NCI-H1694 (cell line): ENCODE data around the gene MAP4K4.
A peak's percentile ranks its signal among the peaks of the same experiment; 100 is the strongest.

Experiments
- DNase-seq: peaks from one replicate; lab custom pipeline; 2025; lab: John Stamatoyannopoulos, UW

MAP4K4 gene

DNA sequence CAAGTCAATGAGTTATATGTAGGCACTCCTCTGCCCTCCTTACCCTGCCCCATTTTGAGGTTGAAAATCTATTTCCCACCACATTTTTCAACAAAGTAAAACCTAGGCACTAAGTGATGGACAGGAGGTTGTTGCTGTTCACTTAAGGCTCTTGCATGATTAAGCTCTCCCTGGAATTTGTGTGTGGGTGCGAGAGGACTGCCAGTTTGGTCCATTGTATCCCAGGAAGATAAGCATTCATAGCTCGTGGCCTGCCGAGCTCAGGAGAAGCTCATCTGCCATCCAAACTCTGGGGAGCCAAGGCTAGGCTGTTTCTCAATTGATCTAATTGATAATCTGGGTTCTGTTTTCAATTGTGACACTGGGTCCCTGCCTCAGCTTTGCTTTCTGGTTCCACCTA is 4.7 kb upstream of the MAP4K4 start:
- DNase-seq = no peak

DNA sequence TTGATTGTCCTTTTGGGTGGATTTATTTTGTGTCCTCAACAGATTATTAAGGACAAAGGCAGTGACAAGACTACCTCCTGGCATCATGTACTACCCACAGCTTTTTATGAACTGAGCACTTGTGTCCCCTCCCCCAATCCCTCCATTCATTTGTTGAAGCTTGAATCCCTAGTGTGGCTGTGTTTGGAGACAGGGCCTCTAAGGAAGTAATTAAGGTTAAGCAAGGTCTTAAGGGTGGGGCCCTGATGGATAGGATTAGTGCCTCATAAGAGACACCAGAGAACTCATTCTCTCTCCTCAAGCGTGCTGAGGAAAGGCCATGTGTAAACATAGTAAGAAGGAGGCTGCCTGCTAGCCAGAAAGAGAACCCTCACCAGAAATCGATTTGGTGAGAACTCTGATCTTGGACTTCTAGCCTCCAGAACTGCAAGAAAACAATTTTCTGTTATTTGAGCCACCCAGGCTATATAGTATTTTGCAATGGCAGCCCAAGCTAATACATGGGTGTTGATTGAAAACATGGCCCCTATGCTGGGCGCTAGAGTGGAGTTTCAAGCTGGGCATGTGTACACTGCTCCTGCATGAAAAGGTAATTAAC is 3.4 kb upstream of the MAP4K4 start:
- no peak for DNase-seq

DNA sequence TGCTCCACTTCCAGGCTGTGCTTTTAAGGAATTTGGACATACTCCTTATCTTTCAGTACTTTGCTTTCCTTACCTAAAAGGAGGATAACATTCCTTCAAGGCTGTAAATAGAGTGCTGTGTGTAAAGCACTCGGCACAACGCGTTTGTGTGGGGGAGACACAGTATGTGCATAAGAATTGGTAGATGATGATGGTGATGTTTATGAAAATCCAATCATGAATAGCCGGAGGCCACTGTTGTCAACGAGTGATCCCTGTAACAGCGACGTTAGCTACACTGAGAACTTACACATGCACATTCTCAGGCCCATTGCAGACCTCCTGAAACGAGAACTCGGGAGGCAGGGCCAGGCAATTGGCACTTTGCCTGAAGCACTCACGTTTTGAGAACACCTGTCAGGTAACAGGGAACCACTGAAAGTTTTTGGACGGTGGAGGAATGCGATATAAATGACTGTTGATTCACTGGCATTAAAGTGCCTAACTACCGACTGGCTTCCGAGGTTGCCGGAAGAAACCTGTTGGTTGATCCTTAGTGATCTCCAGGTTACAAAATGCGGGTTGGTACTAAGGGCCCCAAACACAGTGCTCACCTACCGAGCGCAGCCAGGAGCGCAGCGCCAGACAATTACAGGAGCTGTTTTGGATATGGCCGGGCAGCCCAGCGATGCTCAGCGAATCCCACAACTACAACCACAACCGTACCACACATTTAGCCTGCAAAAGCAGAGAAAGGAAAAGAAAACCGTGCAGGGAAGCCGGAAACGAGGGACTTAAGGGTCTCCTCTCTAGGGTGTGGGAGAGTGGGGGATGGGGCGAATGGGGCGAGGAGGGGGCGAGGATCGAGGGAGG is 1.0 kb upstream of the MAP4K4 start:
- DNase-seq = no peak

DNA sequence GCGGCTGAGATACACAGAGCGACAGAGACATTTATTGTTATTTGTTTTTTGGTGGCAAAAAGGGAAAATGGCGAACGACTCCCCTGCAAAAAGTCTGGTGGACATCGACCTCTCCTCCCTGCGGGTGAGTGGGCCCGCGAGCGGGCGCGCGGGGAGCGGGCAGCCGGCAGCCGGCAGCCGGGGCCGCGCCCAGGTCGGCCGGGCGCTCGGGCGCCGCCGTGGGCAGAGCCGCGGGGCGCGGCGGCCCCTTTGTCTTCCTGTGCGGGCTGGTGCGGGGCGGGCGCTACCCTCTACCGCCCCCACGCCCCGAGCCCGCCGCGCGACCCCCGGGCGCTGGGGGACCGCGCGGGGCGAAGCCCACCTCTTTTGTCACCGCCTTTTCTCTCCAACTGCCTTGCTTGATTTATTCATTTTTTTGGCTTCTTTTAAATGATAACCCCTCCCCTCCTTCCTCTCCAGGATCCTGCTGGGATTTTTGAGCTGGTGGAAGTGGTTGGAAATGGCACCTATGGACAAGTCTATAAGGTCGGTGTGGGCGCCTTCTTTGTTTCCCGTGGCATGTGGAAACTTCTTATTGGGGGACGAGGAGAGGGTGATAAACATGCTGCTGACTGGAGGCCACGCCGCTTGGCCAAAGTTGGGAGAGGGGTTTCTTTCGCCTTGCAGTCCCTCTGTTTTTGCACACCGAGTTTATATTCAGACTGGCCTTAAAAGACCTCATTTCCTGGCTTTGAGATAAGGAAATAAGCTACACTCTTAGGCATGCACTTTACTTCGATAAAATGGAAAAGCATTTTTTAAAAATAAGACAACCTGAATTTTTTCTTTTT is 722 bp downstream of the MAP4K4 start:
- DNase-seq = peak; percentile 29

DNA sequence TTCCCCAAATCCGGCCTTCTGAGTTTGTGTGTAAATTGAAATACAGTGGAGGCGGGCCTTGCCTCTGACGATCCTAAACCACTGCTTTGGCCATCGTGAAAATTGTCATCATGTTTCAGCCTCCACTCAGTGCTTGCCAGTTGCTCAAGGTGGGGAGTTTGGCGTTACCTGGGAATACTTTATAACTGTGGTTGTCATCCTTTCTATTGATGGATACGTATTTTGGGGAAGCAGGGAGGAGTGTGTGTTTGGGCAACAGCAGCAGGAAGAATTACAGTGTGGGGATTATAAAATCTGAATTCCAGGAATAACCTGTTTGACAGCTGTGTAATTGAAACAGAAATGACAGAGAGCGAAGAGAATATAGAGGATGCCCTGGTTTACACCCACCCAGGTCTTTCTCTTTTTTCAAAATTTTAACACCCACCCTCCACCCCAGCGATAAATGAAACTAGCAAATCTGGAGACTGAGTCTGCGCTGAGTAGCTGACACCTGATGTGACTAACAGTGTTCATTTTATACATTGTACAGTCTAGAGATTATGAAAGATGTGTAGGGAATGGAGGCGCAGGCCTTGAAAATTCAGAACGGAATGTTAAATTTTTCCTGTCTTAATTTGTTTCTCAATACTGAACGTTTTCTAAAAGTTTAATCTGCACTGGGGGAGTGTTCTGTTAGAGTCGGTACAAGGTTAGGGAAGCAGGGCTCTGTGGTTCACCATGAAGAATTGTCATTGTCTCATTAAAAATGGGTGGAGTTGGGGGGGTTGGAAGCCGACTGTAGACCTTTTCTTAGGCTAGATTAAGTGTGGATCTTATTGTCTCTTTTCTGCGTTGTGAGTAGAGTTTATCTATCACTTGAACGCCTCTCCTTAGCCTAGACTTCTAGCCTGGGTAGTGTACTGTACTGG is 1.6 kb downstream of the MAP4K4 start:
- DNase-seq = no peak

DNA sequence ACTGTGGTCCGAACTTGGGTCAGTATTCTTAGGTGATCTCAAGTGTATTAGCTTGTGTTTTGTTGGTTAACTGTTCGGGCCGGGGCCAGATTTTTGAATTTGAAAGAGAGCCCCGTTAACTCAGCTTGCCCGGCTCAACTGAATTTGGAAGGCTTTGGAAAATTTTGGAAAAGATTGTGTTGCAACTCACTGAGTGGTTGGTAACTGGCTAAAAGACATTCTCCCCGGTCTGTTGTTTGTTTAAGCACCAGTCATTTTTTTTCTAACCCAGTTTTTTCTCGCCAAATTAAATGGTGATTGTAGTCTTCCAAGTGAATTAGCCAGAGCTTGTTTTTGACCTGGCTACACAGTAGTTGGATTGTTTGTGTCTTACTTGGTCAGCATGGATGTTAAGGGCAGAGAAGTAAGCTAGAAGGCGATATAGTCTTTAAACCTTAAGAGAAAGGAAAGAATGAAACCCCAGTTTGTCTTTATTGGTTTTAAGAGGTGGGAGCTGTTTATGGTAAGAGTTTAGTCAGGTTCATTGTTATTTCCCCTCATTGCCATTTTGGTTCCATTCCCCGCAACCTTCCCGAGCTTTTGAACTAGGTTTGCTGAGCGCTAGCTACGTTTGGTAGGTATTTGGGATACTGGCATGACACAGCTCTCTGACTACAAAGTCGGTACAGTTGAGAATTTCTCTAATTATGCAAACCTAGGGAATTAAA is 2.4 kb downstream of the MAP4K4 start:
- no peak for DNase-seq

DNA sequence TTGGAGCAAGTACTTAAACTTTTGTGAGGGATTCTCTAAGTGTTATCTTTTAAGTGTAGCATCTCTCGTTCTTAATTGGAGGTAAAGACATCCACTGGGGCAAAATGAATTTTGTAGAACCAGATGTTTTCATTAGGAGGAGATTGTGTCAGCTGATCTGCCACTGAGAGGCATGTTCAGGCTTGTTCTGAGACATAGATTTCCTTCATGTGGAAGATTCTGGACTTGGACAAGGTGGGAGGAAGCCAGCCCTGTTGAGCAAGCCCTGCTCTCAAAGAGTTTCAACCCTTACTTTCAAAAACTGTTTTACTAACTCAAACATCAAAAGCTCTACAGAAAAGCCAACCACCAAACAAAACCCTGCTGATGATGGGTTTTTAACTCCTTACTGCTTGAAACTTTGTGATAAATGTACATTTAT is 6.5 kb downstream of the MAP4K4 start:
- DNase-seq = no peak

DNA sequence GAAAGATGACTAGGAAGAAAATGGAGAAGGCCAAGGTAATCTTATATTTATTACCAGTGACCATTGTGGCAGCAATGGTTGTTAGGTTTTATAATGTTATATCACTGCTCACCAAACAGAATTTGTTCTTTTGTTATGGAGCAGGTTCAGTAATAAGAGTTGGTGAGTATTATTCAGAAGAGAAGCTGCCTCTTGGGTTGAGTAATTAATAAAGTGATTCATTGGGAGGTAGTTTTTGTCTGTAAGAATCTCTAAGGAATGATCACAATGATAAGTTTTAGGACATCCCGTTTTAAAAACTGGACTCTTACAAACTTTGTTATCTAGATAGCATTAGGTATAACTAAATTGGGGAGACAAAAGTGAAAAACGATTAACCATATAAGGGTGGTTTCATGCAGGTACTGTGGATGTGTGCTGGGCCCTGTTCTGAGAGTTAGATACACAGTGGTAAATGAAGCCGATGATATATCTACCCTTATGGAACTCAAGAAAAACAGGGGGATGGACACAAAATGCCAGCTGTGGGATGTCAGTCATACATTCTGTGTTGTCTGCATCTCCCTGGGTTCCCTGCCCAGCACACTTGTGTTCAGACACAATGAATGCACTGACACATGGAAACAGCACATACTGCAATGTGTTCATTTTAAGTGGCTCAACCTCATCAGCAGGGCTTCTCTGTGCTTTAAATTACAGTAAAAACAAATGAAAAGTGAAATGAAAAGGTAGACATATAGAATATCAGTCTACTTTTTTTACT is 7.5 kb downstream of the MAP4K4 start:
- DNase-seq = no peak

DNA sequence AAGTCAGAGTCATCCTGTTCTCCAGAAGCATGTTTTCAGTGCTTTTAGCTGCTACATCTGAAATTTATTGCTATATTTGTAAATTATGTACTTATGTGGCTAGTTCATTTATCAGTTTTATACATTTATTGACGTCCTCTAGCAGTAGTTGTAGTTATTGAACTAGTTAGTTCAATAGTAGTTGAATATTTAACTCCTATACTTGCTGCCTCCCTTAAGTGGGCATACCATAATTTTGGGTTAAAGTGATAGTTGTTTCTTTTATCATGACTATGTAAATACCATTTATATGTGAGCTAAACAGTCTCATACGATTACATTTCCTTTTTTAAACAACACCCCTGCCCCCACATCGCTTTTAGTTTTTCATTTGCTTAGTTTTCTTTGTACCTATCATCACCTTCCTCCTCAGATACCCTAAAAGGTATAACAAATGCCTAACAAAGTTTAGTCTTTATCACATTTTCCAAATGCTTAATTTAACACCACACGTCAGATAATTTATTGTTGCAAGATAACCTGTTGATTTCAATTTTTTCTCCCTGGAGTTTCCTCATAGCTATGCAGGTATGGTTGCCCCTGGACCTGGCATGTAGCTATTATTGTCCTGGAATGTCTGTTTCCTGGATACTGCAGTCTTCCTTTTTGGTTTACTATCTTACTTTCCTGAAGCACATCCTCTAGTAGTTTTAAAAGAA is 8.8 kb downstream of the MAP4K4 start:
- no peak for DNase-seq

DNA sequence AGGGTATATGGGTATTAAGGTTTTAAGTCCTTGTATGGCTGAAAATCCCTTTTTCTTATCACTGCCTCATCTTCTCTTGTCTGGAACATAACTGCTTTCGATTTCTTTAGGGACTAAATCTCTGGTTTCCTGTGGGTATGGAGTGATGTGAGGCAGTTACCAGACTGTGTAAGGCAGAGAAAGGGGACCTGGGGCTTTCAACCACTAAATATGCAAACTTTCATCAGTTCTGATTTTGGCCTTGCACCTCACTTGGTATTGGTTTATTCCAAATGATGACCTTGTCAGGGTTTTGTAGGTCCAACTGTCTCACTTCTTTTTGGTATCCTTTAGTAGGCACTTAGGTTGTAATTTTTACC is 9.3 kb downstream of the MAP4K4 start:
- DNase-seq = no peak

DNA sequence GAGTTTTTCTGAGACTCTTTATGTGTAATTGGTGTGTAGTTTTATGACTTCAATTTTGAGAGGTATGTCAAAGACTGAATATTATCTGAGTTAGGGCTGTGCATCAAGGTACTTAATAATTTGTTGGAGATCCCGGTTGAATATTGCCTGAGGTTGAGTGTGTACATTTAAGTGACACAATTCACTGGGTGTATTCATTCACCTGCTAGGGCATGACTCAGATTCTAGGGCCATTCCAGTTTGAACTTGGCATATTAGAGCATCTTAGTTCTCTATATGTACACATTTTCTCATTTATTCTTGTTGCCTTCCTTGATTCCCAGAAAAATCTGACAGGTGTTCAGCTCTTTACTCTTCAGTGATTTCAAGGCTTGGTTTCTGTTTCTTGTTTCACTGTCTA is 12.5 kb downstream of the MAP4K4 start:
- no peak for DNase-seq

DNA sequence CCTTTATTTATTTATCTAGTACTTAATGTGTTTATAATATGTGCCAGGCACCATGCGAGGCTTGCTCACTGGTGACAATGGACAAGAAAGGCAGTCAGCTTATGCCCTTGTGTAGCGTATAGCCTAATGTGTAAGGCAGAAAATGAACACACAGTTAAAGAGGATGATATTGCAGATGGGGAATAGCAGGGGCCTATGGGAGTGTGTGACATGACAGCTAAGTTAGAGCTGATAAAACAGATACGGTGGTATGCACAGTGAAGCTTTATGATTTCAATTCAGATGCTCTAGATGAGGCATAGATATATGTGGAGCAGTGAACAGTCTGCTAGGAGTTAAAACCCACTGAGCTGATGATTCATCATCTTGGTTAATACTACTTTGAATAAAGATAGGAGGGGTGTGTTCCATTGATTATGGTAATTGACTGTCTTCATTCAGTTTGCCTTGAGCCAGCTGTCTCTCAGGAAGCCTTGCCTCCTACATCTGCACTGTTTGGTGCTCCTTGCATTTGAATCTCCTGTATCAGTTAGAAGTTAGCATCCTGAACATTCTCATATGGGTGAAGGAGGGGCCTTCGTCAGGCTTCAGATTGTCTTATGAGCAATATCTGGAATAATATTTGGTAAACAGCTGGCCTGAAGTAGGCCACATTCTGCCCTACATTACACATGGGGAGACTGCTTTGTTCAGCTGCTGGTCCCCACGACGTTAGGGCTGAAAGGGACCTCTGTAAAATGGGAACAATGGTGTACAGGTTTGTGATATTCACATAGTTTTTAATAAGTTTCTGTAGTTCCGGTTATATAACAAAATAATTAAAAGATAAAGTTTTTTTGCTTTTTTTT is 13.2 kb downstream of the MAP4K4 start:
- DNase-seq = no peak

DNA sequence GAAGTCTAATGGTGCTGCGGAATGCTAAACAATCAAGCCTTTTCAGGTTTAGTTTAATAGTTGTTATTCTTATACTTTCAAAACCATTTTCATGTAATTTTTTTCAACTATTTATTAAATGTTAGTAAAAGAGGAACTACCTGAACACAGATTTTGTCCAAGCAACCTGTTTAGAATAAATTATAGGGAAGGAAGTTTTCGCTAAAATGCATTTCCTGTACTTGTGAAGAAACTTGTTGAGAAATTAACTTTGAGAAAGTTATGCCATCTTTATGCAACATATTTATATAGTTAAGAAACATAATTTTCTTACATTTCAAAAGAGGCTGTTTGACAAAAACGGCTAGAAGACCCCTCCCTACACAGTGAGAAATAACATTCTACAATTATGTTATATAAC is 16.6 kb downstream of the MAP4K4 start:
- DNase-seq = no peak

DNA sequence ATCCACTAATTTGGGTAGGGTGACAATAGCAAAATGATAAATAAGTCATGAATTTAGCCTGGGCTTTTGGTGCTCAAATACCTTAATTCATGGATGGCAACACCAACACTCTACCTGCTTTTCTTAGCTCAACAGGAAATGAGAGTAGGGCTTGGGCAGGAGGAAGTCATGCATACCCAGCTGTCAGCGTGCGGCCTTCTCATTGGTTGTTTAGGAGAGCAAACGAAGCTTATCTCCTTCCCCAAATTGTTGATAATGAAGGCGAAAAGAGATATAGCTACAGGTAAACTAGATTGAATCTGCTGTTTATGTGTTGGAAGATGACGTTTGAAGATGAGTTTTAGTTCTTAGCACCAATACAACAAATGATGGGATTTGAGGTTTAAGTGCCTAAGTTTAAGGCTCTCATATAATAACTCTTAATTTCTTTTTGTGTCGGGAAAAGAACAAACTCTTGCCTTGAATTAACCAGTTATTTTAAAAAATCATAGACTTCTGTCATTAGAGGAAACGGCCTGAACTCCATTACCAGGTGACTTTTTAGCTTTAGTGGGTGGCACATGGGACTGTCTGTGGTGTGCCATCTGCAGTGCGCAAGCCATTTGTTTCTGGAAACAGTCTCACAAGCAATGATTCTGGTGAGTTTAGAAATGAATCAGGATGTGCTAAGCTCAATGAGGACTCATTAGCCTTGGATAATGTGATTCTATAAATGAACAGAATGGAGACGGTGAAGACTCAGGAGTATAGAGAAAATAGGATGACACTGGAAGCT is 19.8 kb downstream of the MAP4K4 start:
- no peak for DNase-seq

DNA sequence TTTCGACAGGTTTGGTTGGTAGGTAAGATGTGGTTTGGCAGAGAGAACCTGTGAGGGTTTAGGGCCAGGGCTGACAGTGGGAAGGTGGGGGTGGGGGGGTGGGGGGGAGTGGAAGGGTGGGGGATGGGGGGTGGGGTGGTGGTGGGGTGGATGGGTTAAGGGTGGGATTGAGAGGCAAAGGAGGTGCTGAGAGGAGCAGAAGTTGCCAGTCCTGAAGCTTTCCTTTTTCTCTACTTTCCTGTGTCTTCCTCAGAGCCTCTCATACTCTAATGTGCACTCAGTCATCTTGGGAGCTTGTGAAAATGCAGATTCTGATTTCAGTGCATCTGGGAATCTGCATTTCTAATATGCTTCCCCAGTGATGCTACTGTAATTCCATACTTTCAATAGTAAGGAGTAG is 21.0 kb downstream of the MAP4K4 start:
- DNase-seq = no peak

DNA sequence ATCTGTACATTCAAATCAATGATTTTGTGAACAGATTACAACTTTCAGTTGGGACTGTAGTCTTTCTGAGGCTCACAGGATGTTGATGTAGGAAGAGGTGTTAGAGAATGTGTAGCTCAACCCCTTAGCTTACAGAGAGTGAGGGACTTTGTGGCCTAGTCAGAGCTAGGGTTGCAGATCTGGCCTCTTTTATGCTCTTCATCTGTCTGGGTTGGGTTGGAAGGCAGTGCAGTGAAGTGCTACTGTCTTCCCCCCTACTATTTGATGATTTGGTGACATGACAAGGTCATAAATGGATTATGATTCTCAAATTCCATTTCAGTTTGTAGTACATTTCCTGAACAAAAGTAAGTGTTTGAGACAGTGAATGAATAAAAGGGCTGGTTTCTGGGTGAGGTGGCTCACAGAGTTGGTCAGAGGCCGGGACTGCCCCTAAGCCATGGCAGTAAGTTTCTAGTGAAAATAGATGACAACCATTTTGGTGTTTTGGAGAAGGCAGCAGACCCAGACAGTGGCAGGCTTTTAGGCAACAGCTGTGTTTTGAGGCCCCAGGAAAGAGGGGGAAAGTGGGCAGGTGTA is 21.6 kb downstream of the MAP4K4 start:
- no peak for DNase-seq

DNA sequence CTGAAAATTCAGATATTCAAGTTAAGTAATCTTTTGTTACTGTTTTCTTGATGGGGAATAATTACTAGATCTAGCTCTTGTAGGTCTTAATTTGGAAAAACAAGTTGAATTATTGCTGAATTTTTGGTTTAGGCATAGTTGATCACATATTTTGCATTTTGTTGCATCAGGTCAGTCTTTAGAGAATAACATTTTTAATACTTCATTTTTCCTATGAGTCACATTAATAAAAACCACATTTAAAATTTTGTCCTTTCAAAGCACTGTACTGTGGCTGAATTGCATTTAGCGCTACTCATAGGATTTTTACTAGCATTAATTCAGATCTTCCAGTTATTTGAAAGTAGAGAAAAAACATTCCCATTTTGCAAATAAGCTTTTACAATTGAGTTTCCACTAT is 23.2 kb downstream of the MAP4K4 start:
- DNase-seq = no peak

DNA sequence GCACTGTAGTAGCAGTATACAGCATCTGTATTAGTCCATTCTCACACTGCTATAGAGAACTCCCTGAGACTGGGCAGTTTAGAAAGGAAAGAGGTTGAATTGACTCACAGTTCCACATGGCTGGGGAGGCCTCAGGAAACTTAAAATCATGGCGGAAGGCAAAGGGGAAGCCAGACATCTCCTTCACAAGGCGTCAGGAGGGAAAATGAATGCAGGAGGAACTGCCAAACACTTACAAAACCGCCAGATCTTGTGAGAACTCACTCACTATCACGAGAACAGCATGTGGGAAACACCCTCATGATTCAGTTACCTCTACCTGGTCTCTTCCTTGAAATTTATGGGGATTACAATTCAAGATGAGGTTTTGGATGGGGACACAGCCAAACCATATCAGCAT is 25.4 kb downstream of the MAP4K4 start:
- DNase-seq = no peak
